ENCODE results near the gene M1AP. TPM values are rescaled to one million over a fixed set of nuclear protein-coding genes. Genes with fewer than 3 reads are reported as not detected.

Gene M1AP
- total RNA-seq, 4 donors from 2014 or later, result 0.81 TPM; not detected in 3

- peaks cover 25% of the 10 kb centered on the region for H3K27me3 ChIP-seq
- H3K4me1 ChIP-seq, result peaks cover 2 to 19% (median 6%) of the 10 kb centered on the region in 3 donors
- WGBS, 2 donors (ENCODE audit: low coverage in 1 of 2), result 74 to 85% methylated on average over 2 to 4 of the region's 9 CpGs
- no peak overlapping the region for H3K4me3 ChIP-seq
- TF ChIP-seq CTCF (IDR thresholded peaks at IDR 0.05) (no peak), POLR2A (IDR thresholded peaks at IDR 0.05) (no peak), POLR2AphosphoS5 (IDR thresholded peaks at IDR 0.05) (no peak), EP300 (IDR thresholded peaks at IDR 0.05) (no peak)
- H3K9me3 ChIP-seq, result no peaks in the 10 kb centered on the region
- no peak for ATAC-seq
- H3K36me3 ChIP-seq, result peaks cover 0 to 31% of the 10 kb centered on the region in 2 donors
- no peak overlapping the region for H3K27ac ChIP-seq
Measured at GRCh38 chr2:74524005-74524404, 124.1 kb downstream of the M1AP start.

- peaks cover 40% of the 10 kb centered on the region for H3K27me3 ChIP-seq
- H3K27ac ChIP-seq, result no peak overlapping the region
- 72% methylated on average over 3 of the region's 3 CpGs; no CpG with 5 or more reads in 1 of the 2 donors for WGBS, 2 donors (ENCODE audit: low coverage in 1 of 2)
- H3K9me3 ChIP-seq, result no peaks in the 10 kb centered on the region
- H3K4me3 ChIP-seq, result no peak overlapping the region
- ATAC-seq, result no peak
- H3K4me1 ChIP-seq, result peaks cover 0 to 5% (median 0%) of the 10 kb centered on the region in 3 donors
- H3K36me3 ChIP-seq, result peaks cover 0 to 22% of the 10 kb centered on the region in 2 donors
- TF ChIP-seq EP300 (IDR thresholded peaks at IDR 0.05) (no peak), POLR2AphosphoS5 (IDR thresholded peaks at IDR 0.05) (no peak), CTCF (IDR thresholded peaks at IDR 0.05) (no peak), POLR2A (IDR thresholded peaks at IDR 0.05) (no peak)
Measured at GRCh38 chr2:74522516-74522915, 125.6 kb downstream of the M1AP start.

- no peak overlapping the region for H3K27ac ChIP-seq
- H3K27me3 ChIP-seq, result peaks cover 98% of the 10 kb centered on the region
- 44 to 93% methylated on average over 3 to 9 of the region's 13 CpGs for WGBS, 2 donors (ENCODE audit: low coverage in 1 of 2)
- H3K4me1 ChIP-seq, result peaks cover 0 to 38% (median 29%) of the 10 kb centered on the region in 3 donors
- H3K36me3 ChIP-seq, result no peaks in the 10 kb centered on the region
- H3K4me3 ChIP-seq, result peak overlapping the region in 1 of 2 donors; percentile 43
- ATAC-seq, result no peak
- TF ChIP-seq POLR2A (IDR thresholded peaks at IDR 0.05) (no peak), EP300 (IDR thresholded peaks at IDR 0.05) (no peak), CTCF (IDR thresholded peaks at IDR 0.05) (no peak), POLR2AphosphoS5 (IDR thresholded peaks at IDR 0.05) (no peak)
- no peaks in the 10 kb centered on the region for H3K9me3 ChIP-seq
Measured at GRCh38 chr2:74516650-74517049, 131.5 kb downstream of the M1AP start.

- Histone ChIP-seq H3K4me3 (peak overlapping the region in 1 of 2 donors; percentile 43), H3K36me3 (no peaks in the 10 kb centered on the region), H3K9me3 (no peaks in the 10 kb centered on the region), H3K27ac (no peak overlapping the region), H3K27me3 (peaks cover 100% of the 10 kb centered on the region), H3K4me1 (peaks cover 0 to 38% (median 29%) of the 10 kb centered on the region in 3 donors)
- 0% methylated on average over 1 of the region's 72 CpGs; no CpG with 5 or more reads in 1 of the 2 donors for WGBS, 2 donors (ENCODE audit: low coverage in 1 of 2)
- no peak for TF ChIP-seq EP300 (IDR thresholded peaks at IDR 0.05)
- TF ChIP-seq POLR2A (IDR thresholded peaks at IDR 0.05), result no peak
- no peak for TF ChIP-seq POLR2AphosphoS5 (IDR thresholded peaks at IDR 0.05)
- no peak for TF ChIP-seq CTCF (IDR thresholded peaks at IDR 0.05)
- peak; percentile 69 for ATAC-seq
Measured at GRCh38 chr2:74515981-74516633, 132.0 kb downstream of the M1AP start.
